Liver (tissue), 9 donors: ENCODE data around the gene ARHGAP12. TPM values are rescaled to one million over a fixed set of nuclear protein-coding genes. Genes with fewer than 3 reads are reported as not detected.

Source experiments
- DNase-seq: peaks from one replicate; pipeline ENCODE4 v3.0.0-alpha.2; 2017; ENCODE audit warnings: low spot score
- H3K27ac ChIP-seq, 2 donors: one replicate each; pipeline ENCODE4 v1.7.0; 2013; ENCODE audit warnings: inconsistent platforms in 2 of 2, low read length in 2 of 2, control low read depth in 1 of 2, low read depth in 1 of 2, mild to moderate bottlenecking in 1 of 2
- H3K27me3 ChIP-seq, 4 donors: one replicate each; pipeline versions ENCODE4 v1.6.1 to v1.7.0; 2013; ENCODE audit warnings: low read length in 3 of 4, inconsistent platforms in 1 of 4, mild to moderate bottlenecking in 1 of 4, moderate library complexity in 1 of 4; ENCODE audit not compliant: control insufficient read depth in 4 of 4, insufficient read depth in 4 of 4
- H3K36me3 ChIP-seq, 4 donors: one replicate each; pipeline versions ENCODE4 v1.6.1 to v1.7.0; 2013; ENCODE audit warnings: low read length in 3 of 4, mild to moderate bottlenecking in 3 of 4, low read depth in 1 of 4, moderate library complexity in 1 of 4; ENCODE audit not compliant: control insufficient read depth in 4 of 4, insufficient read depth in 3 of 4
- H3K4me1 ChIP-seq, 4 donors: one replicate each; pipeline versions ENCODE4 v1.6.1 to v1.7.0; 2013; ENCODE audit warnings: low read length in 3 of 4, mild to moderate bottlenecking in 3 of 4, moderate library complexity in 1 of 4; ENCODE audit not compliant: control insufficient read depth in 4 of 4, insufficient read depth in 4 of 4
- H3K4me3 ChIP-seq, 3 donors: one replicate each; pipeline versions ENCODE4 v1.6.1 to v1.7.0; 2013; ENCODE audit warnings: low read length in 3 of 3, control low read depth in 1 of 3, low read depth in 1 of 3, mild to moderate bottlenecking in 1 of 3
- H3K9ac ChIP-seq, 2 donors: one replicate each; pipeline ENCODE4 v1.7.0; 2013; ENCODE audit warnings: low read length in 2 of 2, mild to moderate bottlenecking in 2 of 2, moderate library complexity in 2 of 2, control low read depth in 1 of 2, low read depth in 1 of 2
- H3K9me3 ChIP-seq, 4 donors: one replicate each; pipeline versions ENCODE4 v1.6.1 to v1.7.0; 2013; ENCODE audit warnings: low read length in 3 of 4; ENCODE audit not compliant: control insufficient read depth in 4 of 4
- EGR1 ChIP-seq, 2 donors: IDR thresholded peaks; 2 replicates each; pipeline ENCODE4 v1.6.1; 2016 to 2018; ENCODE audit warnings: antibody characterized with exemption in 2 of 2, low read depth in 2 of 2
- FOXA1 ChIP-seq: IDR thresholded peaks from 2 replicates; pipeline ENCODE4 v1.6.1; 2016; ENCODE audit warnings: antibody characterized with exemption
- FOXA2 ChIP-seq: IDR thresholded peaks from 2 replicates; pipeline ENCODE4 v1.6.1; 2016; ENCODE audit warnings: antibody characterized with exemption
- GABPA ChIP-seq, 2 donors: IDR thresholded peaks in 1 of 2; conservative IDR thresholded peaks in 1 of 2; 2 replicates each; pipeline ENCODE4 v1.6.1; 2016; ENCODE audit warnings: antibody characterized with exemption in 2 of 2, mild to moderate bottlenecking in 1 of 2, moderate library complexity in 1 of 2
- HNF4A ChIP-seq, 2 donors: conservative IDR thresholded peaks; 2 replicates each; pipeline ENCODE4 v1.6.1; 2016; ENCODE audit warnings: antibody characterized with exemption in 2 of 2, mild to moderate bottlenecking in 2 of 2
- HNF4G ChIP-seq: IDR thresholded peaks from 2 replicates; pipeline ENCODE4 v1.6.1; 2016; ENCODE audit warnings: antibody characterized with exemption
- JUND ChIP-seq, 2 donors: IDR thresholded peaks; 2 replicates each; pipeline ENCODE4 v1.6.1; 2016; ENCODE audit warnings: antibody characterized with exemption in 2 of 2
- NR2F2 ChIP-seq: IDR thresholded peaks from 2 replicates; pipeline ENCODE4 v1.6.1; 2016; ENCODE audit warnings: antibody characterized with exemption
- RAD21 ChIP-seq, 2 donors: IDR thresholded peaks; 2 replicates each; pipeline ENCODE4 v1.6.1; 2016; ENCODE audit warnings: antibody characterized with exemption in 2 of 2, mild to moderate bottlenecking in 2 of 2
- RXRA ChIP-seq, 2 donors: IDR thresholded peaks; 2 replicates each; pipeline ENCODE4 v1.6.1; 2017 to 2018; ENCODE audit warnings: antibody characterized with exemption in 2 of 2, mild to moderate bottlenecking in 1 of 2
- SP1 ChIP-seq: IDR thresholded peaks from 2 replicates; pipeline ENCODE4 v1.6.1; 2018; ENCODE audit warnings: antibody characterized with exemption, mild to moderate bottlenecking
- TAF1 ChIP-seq: conservative IDR thresholded peaks from 2 replicates; pipeline ENCODE4 v1.6.1; 2016; ENCODE audit warnings: antibody characterized with exemption, mild to moderate bottlenecking
- YY1 ChIP-seq: IDR thresholded peaks from 2 replicates; pipeline ENCODE4 v1.6.1; 2016; ENCODE audit warnings: antibody characterized with exemption, mild to moderate bottlenecking
- WGBS: extraction: QIAGEN DNeasy Blood & Tissue Kit; methylation state at CpG from one replicate; pipeline ENCODE4 v1.1.7; 2013; 5-methylcytosine and 5-hydroxymethylcytosine counted together
- polyA plus RNA-seq, 2 donors: library from polyadenylated mRNA; stranded (reverse) in 1 of 2; unstranded in 1 of 2; fragments of 200-250 nt in 1 of 2; fragments of >200 nt in 1 of 2; fragmentation: Nextera tagmentation in 1 of 2; extraction: Ambion mirVana in 1 of 2; gene quantifications; one replicate each; pipeline versions ENCODE4 v1.2.1 to v1.2.3, GENCODE V29; 2013 to 2015
- total RNA-seq, 2 donors: library from RNA; depleted of rRNA; stranded (reverse); fragments of >200 nt; gene quantifications; one replicate each; pipeline ENCODE4 v1.2.3, GENCODE V29; 2014
- TF ChIP-seq, protein P1 (sequence below): IDR thresholded peaks from 2 replicates; pipeline ENCODE4 v1.6.1; 2016; ENCODE audit warnings: antibody characterized with exemption
- TF ChIP-seq, protein P2 (sequence below): IDR thresholded peaks from 2 replicates; pipeline ENCODE4 v1.6.1; 2016; ENCODE audit warnings: antibody characterized with exemption
- TF ChIP-seq, protein P3 (sequence below): fragments of 150-350 bp; IDR thresholded peaks from 2 replicates; pipeline ENCODE4 v1.5.1; 2017; ENCODE audit warnings: improper control_type of control experiment, low read depth, low read length; ENCODE audit not compliant: missing input control
- TF ChIP-seq, protein P4 (sequence below): IDR thresholded peaks from 2 replicates; pipeline ENCODE4 v1.6.1; 2016; ENCODE audit warnings: antibody characterized with exemption, mild to moderate bottlenecking
- TF ChIP-seq, protein P5 (sequence below): IDR thresholded peaks from 2 replicates; pipeline ENCODE4 v1.6.1; 2016; ENCODE audit warnings: antibody characterized with exemption
- donor health status: healthy.
- donor health status: healthy.
- donor health status: healthy.
- donor health status: healthy.
- donor health status: healthy.

ARHGAP12 gene
- total and polyA plus RNA-seq, 4 donors, result 7.0 to 29.1 (median 12.3) TPM

DNA sequence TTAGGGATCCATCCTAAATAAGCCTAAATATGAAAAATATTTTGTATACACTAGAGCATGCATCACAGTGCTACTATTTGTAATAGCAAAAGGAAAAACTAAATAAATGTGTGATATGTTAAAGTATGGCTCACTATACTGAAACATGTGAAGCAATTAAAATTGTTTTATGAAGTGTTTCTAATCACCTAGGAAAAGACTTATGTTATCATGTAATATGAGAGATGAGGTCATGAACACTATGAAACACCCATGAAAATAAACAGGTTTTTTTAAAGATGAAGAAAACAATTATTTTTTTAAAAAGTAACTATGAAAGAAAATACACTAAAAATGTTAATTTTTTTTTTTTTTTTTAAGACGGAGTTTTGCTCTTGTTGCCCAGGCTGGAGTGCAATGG lies 16.8 kb upstream of the ARHGAP12 start:
- Histone ChIP-seq H3K27ac (no peak overlapping the region), H3K27me3 (no peaks in the 10 kb centered on the region), H3K4me1 (peaks cover 13 to 39% (median 17%) of the 10 kb centered on the region in 4 donors), H3K9ac (no peak overlapping the region), H3K36me3 (no peaks in the 10 kb centered on the region), H3K4me3 (no peak overlapping the region), H3K9me3 (no peaks in the 10 kb centered on the region)
- WGBS, result 71% methylated on average over 1 of the region's 1 CpG
- no peak for DNase-seq
- no peak for TF ChIP-seq NR2F2
- no peak for TF ChIP-seq TAF1

DNA sequence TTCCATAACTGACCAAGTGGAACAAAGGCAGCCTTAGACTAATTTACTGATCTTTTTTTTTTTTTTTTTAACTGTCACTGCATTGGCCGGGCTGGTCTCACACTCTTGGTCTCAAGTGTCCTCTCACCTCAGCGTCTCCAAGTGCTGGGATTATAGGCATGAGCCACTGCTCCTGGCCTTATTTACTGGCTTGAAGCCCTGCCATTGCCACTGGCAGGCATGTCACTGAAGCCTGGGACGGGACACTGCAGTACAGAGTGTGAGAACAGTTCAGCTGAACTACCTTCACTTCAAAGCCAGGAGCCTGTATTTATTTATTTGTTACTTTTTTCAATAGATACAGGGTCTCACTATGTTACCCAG lies 15.4 kb upstream of the ARHGAP12 start:
- 82% methylated on average over 3 of the region's 3 CpGs for WGBS
- no peak overlapping the region for H3K27ac ChIP-seq
- no peaks in the 10 kb centered on the region for H3K36me3 ChIP-seq
- H3K27me3 ChIP-seq, result no peaks in the 10 kb centered on the region
- H3K4me3 ChIP-seq, result no peak overlapping the region
- H3K9me3 ChIP-seq, result no peaks in the 10 kb centered on the region
- DNase-seq, result no peak
- H3K9ac ChIP-seq, result no peak overlapping the region
- TF ChIP-seq FOXA1 (no peak), FOXA2 (no peak), JUND (IDR thresholded peaks at IDR 0.05) (no peak), RXRA (IDR thresholded peaks at IDR 0.05) (no peak)
- H3K4me1 ChIP-seq, result peaks cover 13 to 47% (median 21%) of the 10 kb centered on the region in 4 donors

DNA sequence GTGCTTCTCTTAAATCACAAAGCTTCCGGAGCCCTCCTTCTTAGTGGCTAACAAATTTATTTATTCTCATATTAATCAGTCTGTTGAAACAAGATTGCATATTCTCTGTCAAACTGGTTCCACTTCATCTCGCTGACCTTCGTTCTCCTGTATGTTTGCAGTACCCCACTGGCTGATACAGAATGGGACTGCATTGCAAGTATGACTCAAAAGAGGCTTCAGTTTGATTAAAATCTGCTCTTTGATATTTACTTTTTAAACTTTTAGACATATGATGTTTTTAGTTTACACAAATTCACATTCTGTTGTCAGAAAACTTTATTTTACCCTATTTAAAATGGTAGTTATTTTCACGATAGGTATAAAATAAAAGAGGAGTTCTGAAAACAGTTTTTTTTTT lies 14.3 kb upstream of the ARHGAP12 start:
- WGBS, result 35% methylated on average over 4 of the region's 4 CpGs
- H3K4me1 ChIP-seq, result peaks cover 13 to 43% (median 21%) of the 10 kb centered on the region in 4 donors
- no peak for DNase-seq
- peak in 1 of 2 donors; percentile 42 for TF ChIP-seq EGR1 (IDR thresholded peaks at IDR 0.05; ENCODE audit: low read depth in 2 of 2)
- TF ChIP-seq FOXA2, result peak; percentile 82
- peak; percentile 90 for TF ChIP-seq SP1
- TF ChIP-seq, protein P1, sequence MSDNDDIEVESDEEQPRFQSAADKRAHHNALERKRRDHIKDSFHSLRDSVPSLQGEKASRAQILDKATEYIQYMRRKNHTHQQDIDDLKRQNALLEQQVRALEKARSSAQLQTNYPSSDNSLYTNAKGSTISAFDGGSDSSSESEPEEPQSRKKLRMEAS, result peak; percentile 25
- peak; percentile 71 for TF ChIP-seq YY1
- TF ChIP-seq, protein P2, sequence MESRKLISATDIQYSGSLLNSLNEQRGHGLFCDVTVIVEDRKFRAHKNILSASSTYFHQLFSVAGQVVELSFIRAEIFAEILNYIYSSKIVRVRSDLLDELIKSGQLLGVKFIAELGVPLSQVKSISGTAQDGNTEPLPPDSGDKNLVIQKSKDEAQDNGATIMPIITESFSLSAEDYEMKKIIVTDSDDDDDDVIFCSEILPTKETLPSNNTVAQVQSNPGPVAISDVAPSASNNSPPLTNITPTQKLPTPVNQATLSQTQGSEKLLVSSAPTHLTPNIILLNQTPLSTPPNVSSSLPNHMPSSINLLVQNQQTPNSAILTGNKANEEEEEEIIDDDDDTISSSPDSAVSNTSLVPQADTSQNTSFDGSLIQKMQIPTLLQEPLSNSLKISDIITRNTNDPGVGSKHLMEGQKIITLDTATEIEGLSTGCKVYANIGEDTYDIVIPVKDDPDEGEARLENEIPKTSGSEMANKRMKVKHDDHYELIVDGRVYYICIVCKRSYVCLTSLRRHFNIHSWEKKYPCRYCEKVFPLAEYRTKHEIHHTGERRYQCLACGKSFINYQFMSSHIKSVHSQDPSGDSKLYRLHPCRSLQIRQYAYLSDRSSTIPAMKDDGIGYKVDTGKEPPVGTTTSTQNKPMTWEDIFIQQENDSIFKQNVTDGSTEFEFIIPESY, result peak; percentile 46
- TF ChIP-seq, protein P3, sequence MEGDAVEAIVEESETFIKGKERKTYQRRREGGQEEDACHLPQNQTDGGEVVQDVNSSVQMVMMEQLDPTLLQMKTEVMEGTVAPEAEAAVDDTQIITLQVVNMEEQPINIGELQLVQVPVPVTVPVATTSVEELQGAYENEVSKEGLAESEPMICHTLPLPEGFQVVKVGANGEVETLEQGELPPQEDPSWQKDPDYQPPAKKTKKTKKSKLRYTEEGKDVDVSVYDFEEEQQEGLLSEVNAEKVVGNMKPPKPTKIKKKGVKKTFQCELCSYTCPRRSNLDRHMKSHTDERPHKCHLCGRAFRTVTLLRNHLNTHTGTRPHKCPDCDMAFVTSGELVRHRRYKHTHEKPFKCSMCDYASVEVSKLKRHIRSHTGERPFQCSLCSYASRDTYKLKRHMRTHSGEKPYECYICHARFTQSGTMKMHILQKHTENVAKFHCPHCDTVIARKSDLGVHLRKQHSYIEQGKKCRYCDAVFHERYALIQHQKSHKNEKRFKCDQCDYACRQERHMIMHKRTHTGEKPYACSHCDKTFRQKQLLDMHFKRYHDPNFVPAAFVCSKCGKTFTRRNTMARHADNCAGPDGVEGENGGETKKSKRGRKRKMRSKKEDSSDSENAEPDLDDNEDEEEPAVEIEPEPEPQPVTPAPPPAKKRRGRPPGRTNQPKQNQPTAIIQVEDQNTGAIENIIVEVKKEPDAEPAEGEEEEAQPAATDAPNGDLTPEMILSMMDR, result no peak
- TF ChIP-seq RXRA (IDR thresholded peaks at IDR 0.05), result peak; percentile 27 to 68
- TF ChIP-seq, protein P4, sequence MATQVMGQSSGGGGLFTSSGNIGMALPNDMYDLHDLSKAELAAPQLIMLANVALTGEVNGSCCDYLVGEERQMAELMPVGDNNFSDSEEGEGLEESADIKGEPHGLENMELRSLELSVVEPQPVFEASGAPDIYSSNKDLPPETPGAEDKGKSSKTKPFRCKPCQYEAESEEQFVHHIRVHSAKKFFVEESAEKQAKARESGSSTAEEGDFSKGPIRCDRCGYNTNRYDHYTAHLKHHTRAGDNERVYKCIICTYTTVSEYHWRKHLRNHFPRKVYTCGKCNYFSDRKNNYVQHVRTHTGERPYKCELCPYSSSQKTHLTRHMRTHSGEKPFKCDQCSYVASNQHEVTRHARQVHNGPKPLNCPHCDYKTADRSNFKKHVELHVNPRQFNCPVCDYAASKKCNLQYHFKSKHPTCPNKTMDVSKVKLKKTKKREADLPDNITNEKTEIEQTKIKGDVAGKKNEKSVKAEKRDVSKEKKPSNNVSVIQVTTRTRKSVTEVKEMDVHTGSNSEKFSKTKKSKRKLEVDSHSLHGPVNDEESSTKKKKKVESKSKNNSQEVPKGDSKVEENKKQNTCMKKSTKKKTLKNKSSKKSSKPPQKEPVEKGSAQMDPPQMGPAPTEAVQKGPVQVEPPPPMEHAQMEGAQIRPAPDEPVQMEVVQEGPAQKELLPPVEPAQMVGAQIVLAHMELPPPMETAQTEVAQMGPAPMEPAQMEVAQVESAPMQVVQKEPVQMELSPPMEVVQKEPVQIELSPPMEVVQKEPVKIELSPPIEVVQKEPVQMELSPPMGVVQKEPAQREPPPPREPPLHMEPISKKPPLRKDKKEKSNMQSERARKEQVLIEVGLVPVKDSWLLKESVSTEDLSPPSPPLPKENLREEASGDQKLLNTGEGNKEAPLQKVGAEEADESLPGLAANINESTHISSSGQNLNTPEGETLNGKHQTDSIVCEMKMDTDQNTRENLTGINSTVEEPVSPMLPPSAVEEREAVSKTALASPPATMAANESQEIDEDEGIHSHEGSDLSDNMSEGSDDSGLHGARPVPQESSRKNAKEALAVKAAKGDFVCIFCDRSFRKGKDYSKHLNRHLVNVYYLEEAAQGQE, result peak; percentile 76
- peak in 1 of 2 donors; percentile 23 for TF ChIP-seq GABPA (IDR thresholded peaks at IDR 0.05 in 1 of 2, conservative IDR thresholded peaks at IDR 0.05 in 1 of 2)
- TF ChIP-seq NR2F2, result no peak
- TF ChIP-seq HNF4G, result peak; percentile 62
- peak; percentile 76 to 92 for TF ChIP-seq JUND (IDR thresholded peaks at IDR 0.05)
- peak; percentile 29 to 46 for TF ChIP-seq RAD21 (IDR thresholded peaks at IDR 0.05)
- peak; percentile 64 for TF ChIP-seq FOXA1
- TF ChIP-seq, protein P5, sequence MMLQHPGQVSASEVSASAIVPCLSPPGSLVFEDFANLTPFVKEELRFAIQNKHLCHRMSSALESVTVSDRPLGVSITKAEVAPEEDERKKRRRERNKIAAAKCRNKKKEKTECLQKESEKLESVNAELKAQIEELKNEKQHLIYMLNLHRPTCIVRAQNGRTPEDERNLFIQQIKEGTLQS, result peak; percentile 63
- TF ChIP-seq HNF4A (conservative IDR thresholded peaks at IDR 0.05), result peak; percentile 86 to 93
- TF ChIP-seq TAF1, result no peak
- peak overlapping the region; percentile 63 to 71 for H3K27ac ChIP-seq
- no peaks in the 10 kb centered on the region for H3K27me3 ChIP-seq
- no peaks in the 10 kb centered on the region for H3K36me3 ChIP-seq
- no peaks in the 10 kb centered on the region for H3K9me3 ChIP-seq
- H3K9ac ChIP-seq, result peak overlapping the region in 1 of 2 donors; percentile 51
- peak overlapping the region in 1 of 3 donors; percentile 16 for H3K4me3 ChIP-seq
